Stimulated activated CD8-positive, alpha-beta memory T cell treated with anti-CD3 and anti-CD28 coated beads, Interleukin-2, amount 100 ng/mL, for 48 hours (primary cell): Measurements from ENCODE around the gene MAN1C1.
"Not testable (repeated sequence)": the region's sequence is repeated elsewhere in the genome, so short reads cannot be mapped to it uniquely, and the experiment has no call there.

Source experiments
- DNase-seq, 2 donors: peaks; one replicate each; pipeline ENCODE4 v3.0.0-alpha.2; 2020; ENCODE audit warnings: low read depth in 2 of 2

The MAN1C1 gene

DNA sequence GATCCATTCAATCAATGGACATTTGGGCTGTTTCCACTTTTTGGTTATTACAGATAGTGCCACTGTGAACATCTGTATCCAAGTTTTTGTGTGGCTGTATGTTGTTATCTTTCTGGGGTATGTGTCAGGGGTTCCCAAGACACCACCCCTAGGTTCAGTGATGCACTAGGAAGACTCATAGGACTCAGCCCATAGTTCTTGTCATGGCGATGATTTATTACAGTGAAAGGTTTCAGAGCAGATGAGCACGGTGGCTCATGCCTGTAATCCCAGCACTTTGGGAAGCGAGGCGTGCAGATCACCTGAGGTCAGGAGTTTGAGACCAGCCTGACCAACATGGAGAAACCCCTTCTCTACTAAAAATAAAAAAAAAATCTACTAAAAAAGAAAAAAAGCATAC, 64.1 kb downstream of the MAN1C1 start:
- DNase-seq = no peak

DNA sequence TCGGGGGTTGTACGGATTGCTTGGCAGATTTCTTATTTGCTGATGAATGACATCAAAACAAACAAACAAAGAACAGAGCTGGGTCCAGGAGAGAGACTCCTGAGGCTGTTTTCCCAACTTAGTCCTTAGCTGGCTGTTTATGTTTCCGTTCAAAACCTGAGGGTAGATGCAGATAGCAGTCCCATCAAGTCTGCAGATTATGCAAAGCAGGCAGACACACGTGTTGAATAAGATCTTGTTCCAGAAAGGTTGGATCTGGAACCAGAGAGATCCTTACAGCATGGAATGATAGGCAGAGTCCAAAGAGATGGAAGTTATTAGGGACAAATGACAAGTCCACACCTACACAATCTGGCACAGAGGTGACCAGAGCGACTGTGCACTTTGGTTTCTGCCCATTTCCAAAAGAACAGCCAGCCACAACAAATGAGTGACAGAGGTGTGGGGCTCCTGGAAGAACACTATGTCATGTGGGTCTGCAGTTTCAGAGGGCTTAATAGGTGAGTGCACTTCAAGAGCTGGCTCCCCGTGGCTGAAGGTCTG, 65.5 kb downstream of the MAN1C1 start:
- DNase-seq = no peak

DNA sequence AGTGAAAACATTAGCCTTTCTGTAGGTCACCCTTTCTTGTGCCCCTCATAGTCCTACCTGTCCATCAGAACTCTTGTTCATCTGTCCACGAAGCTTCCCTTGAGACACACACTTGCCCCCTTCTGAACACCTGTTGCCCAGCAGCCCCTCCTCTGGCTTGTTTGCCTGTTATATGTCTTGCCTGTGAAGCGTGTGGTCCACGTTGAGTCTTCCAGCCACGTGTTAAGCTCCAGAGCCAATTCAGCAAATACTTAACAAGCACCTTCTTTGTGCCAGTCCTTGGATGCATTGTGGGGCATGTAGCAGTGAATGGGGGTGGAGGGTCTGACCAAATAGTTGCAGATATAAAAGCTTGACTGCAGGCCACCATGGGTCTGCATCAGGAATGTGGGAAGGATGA, 66.6 kb downstream of the MAN1C1 start:
- DNase-seq = no peak

DNA sequence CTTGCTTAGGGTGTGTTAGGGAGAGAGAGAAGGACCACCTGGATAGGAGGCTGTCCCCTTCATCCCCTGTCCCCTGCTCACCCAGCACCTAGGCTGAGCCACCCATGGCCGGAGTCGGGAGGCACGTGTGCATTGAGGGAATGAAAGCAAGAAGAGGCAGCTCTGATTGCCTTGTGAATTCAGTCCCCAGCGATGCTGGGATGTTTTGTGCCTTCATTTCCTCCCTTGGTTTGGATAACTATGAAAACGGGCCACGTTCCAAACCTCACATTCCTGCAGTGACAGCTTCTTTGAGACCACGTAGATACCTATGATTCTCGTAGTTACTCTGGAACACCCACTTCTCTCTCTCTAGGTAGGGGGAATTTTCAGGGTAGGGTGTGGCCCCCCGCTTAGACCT, 67.1 kb downstream of the MAN1C1 start:
- no peak for DNase-seq

DNA sequence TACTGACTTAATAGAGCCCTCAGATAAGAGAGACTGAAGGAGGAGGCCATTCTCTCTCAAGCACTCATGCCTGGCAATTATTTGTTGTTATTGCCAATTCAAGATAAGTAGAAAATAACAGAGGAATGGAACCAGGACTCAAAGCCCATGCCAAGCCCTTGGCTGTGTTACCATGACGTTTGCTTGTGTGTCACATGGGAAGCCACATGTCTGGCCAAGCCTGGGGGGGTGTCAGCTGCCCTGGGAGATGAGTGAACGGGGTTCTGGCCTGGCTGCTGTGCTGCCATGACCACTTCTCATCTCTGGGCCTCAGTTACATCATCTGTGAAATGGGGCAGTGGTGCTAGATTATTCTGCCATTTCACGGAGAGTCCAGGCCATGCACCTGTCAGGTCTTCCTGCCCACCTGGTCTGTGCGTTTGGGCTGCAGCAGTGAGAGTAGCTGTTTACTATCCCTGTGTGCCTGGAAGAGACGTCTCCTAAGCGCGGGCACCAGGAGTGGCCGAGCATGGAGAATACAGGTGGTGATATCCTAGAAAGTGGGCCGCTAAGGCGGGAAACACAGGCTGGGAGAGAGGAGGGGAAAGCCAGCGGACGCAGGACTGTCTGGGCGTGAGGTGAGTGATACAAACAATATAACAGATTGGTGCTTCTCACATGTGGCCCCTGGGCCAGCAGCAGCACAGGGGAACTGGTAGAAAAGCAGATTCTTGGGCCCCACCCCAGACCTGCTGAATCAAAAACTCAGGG, 67.8 kb downstream of the MAN1C1 start:
- no peak for DNase-seq

DNA sequence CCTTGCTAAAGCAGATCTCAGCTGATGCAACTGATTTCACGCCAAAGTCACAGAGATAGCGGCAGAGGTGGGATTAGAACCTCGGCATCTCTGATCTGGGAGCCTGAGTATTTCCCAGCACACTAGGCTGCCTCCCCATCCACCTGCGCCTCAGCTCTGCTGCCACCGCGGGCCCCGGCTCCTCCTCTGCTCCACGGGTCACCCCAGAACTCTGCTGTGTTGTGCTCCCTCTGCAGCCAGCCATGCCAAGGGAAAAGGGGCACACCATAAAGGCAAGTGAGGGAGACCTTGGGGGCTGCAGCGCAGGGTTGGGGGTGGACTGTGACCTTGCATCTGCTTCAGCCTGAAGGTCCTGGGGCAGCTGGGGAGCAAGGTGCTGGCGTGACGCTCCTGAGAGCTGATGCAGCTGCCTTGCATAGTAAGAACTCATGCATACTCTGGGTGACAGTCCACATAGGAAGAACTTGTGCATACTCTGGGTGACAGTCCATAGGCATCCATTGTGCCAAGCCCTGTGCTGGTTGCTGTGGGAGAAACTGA, 68.7 kb downstream of the MAN1C1 start:
- DNase-seq = no peak

DNA sequence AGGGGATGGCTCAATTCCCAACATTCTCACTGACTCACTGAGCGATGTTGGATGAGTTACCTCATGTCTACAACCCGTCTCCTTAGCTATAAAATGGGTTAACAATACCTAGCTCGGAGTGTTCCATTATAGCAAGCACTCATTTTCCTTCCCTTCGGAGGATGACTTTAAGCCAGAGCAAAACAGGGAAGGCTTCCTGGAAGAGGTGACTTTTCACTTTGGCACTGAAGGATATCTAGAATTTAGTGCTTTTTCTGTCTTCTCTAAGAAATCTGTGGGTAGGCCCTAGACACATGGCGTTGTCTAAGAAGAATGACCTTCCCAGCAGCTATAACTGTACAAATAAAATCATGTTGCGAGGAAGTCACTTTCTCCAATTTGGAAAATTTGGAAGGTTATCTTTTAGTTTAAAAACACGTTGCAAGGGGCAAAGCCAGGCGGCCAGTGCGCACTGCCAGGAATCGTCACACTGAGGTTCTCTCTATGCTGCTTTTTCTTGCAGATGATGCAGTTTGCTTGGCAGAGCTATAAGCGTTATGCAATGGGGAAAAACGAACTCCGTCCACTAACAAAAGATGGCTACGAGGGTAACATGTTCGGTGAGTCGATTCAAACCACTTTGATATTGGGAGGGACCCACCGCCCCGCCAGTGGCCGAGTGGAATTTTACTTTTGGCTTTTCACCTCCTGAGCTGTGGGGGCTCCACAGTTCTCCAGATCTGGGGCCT, 69.5 kb downstream of the MAN1C1 start:
- no peak for DNase-seq

DNA sequence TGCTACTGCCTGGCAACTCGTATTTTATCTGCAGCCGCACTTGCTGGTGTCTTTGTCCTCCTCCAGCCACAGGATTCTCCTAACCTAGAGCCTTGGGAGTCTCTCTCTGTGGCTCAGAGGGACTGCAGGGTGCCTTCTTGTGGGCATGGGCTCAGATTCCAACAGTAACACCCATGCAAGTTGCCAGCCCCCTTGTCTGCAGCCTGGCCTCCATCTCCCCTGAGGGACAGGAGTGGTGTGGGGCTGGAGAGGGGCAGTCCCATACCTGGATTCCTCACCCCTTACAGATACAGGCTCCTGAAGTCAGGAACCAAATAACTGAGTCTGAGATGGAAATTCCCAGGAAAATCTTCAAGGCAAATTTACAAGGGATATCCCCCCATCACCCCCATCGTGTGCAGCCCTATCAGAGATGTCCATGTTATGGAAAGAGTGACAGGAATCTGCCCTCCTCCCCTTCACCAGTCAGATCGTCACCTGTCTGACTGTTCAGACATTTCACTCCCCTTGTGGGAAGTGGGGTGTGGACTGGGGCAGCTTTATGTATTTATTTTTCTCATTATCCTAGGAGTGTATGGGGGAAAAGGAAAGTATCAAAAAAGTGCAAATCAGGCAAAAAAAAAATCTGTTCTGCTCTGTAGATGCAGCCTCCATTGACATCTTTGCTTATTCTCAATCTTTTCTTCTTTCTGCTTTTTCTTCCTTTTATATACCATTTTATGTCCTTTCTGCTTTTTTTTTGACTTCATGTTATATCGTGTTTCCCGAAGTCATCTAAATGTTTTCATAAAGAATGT, 70.8 kb downstream of the MAN1C1 start:
- no peak for DNase-seq

DNA sequence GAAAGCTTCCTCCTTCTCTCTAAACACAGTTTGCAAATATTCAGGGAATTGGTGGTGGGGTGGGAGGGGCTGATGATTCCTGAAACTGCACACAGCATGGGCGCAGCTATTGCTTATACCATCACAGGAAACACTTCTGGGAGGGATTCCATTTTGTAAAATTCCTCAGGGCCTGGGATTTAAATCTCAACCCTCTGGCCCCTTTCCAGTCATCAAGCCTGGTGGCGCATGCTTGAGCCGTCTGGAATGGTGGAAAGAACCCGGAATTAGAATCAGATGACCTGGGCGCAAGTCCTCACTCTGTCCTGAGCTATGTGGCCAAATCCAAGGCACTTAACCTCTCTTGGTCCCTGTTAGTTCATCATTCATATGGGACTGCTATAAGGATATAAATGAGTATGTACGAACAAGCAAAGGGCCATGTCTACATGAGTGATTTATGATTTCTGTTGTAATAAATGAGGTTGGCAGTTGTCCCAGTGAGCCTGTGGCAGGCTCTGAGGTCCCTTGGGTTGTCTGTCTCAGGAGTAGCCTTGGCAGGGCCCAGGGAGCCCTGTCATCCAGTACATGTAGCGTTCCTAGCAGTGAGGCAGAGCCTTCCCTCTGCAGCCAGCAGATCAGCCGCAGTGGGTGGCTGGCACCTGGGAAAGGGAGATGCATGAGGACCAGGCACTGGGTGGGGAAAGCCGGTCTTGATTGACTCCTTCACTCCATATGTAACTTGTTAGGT, 72.0 kb downstream of the MAN1C1 start:
- no peak for DNase-seq

DNA sequence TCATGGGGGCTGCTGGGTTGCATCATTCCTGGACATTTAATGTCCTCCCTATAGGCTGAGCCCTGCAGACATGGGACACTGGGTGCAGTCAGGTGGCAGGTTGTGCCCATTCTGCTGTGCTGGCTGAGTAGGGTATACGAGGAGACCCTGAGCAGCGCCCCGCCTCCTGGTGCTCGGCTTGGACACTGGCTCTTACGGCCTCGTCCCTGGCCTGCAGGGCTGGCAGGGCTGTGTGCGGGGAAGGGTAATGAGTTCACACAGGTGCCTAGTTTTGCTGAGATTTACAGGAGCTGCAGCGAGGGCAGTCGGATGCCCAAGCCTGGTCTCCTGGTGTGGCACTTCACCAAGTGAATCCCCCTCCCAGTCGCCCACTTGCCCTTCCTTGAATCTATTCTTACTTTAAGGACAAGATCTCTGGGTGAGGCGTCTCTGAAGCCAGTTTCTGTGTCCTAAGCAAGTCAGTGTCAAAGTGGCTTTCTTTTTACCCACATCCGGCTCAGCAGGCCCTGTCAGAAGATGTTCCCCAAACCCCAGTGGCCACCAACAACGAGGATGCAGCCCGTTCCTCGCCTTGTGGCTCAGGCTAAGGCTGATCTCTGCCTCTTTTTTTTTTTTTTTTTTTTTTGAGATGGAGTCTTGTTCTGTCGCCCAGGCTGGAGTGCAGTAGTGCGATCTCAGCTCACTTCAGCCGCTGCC, 73.2 kb downstream of the MAN1C1 start:
- DNase-seq = no peak

DNA sequence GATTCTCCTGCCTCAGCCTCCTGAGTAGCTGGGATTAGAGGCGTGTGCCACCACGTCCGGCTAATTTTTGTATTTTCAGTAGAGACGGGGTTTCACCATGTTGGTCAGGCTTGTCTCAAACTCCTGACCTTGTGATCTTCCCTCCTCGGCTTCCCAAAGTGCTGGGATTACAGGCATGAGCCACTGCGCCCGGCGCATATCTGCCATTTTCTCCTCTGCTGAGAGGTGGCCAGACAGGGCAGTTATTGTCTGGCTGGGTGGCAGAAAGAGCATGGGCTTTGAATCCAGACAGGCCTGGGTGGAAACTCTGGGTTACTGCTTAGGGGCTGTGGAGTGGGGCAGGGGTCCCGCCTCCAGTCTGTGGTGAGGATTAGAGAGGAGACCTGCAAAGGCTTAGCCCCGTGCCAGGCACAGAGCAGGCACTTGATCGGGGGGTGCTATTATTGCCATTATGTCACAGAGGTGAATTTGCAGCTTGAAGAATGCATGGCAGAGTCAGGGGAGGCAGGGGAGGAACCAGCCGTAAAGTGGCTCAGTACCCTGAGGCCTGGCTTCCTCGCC, 73.9 kb downstream of the MAN1C1 start:
- no peak for DNase-seq

DNA sequence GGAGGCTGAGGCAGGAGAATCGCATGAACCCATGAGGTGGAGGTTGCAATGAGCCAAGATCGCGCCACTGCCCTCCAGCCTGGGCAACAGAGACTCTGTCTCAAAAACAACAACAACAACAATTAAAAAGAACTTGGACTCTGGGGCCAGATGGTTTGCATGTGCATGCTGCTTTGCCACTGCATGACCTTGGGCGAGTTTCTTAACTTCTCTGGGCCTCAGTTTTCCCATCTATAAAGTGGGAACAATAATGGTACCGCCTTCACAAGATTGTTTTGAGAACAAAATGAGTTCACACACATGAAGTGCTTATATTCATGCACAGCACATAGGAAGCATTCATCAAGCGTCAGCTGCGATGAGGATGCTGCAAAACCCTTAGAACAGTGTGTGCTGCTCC, 74.6 kb downstream of the MAN1C1 start:
- DNase-seq = no peak

DNA sequence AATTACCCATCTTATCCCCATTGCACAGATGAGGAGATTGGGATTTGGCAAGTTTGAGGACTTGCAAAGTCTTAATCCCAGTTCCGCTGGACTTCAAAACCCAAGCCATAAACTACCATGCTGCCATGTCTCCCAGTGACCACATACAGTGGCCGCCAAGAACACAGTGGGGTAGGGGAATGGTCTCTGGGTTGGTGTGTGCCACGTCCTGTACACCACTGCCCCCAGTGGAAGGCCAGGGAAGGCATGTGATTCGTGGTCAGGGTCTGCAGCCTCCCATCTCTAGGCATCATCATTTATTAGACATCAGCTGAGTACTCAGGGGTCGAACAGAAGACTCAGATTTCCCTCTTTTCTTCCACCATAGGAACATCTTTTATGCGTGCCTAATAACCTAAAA, 76.0 kb downstream of the MAN1C1 start:
- no peak for DNase-seq

DNA sequence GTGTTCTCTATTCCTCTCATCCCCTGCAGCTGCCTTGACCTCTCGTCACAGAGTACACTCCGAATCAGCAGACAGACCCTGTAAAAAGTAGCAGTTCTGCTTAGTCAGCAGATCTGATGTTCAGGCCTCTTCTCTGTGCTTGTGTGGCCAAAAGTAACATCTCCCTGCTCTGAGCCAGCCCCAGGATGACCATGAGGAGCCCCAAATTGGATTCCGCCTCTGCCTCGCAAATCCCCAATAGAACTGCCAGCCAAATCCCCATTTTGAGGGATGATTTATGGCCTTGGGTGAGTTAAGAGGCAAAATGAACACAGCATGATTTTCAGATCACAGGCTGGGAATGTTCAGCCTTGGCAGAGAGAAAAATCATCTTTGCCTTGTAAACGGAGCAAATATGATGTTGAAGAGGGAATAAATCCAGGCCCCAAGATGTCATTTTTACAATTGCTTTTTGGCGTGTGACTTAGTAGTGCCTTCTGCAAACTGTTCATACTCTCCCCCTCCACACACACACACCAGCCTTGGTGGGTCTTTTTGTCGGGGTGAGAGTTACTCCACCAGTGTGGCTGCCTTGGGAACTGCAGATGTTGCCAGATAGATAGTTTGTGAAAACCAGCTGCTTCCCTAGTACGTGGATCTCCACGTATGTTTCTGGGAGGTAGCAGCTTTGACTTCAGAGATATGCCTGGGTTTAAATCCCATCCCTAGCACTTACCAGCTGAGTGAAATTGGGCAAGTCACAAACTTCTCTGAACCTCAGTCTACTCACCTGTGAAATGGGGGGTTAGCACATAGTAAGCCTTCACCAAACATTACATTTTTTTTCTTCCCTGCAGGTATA, 77.8 kb downstream of the MAN1C1 start:
- no peak for DNase-seq

DNA sequence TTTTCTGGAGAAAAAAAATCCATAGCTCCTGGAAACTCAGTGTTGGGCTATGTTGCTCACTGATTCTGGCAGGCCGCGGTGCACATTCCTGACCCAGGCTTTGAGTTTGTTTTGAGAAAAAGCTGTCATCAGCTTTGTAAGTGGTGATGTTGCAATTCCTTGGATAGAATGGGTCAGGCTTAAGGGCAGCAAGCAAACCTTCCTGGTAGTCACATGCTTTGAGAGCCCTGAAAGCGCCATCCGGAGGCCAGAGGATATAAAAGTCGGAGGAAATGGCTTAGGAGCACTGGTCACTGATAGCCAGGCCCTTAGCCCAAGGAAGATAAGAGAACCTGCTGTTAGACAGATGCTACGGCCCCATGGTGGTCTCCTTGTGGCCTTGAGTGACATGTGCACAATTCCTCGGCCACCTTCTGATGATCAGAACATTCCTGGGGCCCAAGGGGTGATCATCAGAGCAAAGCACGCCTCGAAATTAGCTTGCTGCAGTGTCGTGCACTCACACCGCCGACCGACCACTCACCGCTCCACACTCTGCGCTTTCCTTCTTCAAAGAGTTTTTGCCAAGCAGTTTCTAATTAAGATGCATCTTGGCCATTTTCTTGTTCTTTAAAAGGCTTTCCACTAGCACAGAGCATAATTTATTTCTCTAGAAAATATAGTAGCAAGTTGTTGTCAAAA, 78.6 kb downstream of the MAN1C1 start:
- DNase-seq = no peak

DNA sequence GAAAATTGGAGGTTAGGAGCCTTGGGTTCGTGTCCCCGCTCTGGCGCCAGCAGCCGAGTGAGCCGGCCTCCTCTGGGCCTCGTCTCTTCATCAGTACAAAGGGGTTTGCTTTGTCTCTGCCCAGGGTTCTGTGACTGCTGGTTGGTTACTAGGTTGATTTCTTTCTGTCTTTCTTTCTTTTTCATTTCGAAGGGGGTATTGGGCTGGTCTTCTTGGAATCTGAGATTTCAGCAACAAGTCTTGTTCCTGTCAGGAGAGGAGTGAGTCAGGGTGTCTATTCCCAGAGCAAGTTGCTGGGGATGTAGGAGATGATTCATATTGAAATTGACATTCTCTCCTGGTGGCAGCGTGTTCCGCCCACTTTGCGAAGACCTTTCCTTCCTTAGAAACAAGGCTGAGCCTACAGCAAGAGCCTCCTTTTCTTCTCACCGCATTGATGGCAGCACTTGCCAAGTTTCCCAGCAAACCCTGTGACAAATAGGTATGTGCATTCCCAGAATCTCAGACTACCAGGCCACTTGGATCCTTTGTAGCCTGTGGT, 79.2 kb downstream of the MAN1C1 start:
- no peak for DNase-seq

DNA sequence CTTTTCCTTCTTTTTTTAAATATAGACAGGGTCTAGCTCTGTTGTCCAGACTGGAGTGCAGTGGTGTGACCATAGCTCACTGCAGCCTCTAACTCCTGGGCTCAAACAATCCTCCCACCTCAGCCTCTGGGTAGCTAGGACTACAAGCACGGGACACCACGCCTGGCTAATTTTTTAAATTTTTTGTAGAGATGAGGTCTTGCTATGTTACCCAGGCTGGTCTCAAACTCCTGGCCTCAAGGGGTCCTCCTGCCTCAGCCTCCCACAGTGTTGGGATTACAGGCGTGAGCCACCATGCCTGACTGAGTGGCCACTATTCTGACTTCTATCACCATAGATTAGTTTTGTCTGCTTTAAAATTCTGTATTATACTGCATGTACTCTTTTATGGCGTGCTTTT, 80.1 kb downstream of the MAN1C1 start:
- DNase-seq = not testable (repeated sequence)

DNA sequence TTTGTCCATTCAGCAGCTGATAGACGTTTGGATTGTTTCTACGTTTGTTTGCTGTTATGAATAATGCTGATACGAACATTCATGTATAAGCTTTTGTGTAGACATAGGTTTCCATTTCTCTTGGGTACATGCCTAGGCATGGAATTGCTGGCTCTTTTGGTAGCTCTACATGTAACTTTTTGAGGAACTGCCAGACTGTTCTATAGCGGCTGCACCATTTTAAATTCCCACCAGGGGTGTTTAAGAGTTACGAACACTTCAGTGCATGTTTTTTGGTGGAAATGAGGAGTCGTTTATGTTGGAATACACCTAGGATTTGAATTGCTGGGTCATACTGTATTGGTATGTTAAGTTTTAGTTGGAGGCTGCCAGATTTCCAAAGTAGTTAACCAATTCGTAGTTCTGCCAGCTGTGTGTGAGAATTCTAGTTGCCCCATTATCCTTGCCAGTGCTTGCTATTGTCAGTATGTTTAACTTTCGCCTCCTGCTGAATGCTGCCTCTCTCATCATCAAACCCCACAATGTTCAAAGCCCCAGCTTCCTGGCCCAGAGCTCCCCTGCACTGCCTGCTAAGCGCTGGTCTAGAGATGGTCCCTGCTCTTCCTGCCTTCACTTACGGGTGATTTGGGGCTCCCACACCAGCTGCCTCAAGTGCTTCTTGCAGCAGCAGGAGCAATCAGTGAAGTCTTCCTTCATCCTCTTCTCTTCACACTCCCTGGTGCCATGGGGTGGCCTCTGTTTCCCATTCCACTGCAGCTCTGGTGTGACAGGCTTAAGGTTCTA, 81.0 kb downstream of the MAN1C1 start:
- no peak for DNase-seq
